Measurements from ENCODE around the gene YDJC.

YDJC gene

GRCh38 chr22:21673534-21674321, 43.9 kb upstream of the YDJC start:
- DNase-seq (ENCODE audit: low read depth), result no peak
- TF ChIP-seq CTCF (IDR thresholded peaks at IDR 0.05; ENCODE audit: low read depth, low read length) (no peak), MYC (IDR thresholded peaks at IDR 0.05; ENCODE audit: low read depth, low read length) (no peak), POLR2A (IDR thresholded peaks at IDR 0.05; ENCODE audit: extremely low read depth, insufficient read length) (no peak), MAX (IDR thresholded peaks at IDR 0.05; ENCODE audit: low read depth, low read length) (no peak)
- H3K4me3 ChIP-seq (ENCODE audit: low read depth, low read length), result no peak overlapping the region

- TF ChIP-seq MYC (IDR thresholded peaks at IDR 0.05; ENCODE audit: low read depth, low read length) (no peak), MAX (IDR thresholded peaks at IDR 0.05; ENCODE audit: low read depth, low read length) (no peak), CTCF (IDR thresholded peaks at IDR 0.05; ENCODE audit: low read depth, low read length) (no peak), POLR2A (IDR thresholded peaks at IDR 0.05; ENCODE audit: extremely low read depth, insufficient read length) (no peak)
- no peak overlapping the region for H3K4me3 ChIP-seq (ENCODE audit: low read depth, low read length)
- no peak for DNase-seq (ENCODE audit: low read depth)
These were observed 42.3 kb upstream of the YDJC start for GRCh38 chr22:21672107-21672629.

- no peak overlapping the region for H3K4me3 ChIP-seq (ENCODE audit: low read depth, low read length)
- no peak for DNase-seq (ENCODE audit: low read depth)
- TF ChIP-seq CTCF (IDR thresholded peaks at IDR 0.05; ENCODE audit: low read depth, low read length), result no peak
- TF ChIP-seq MYC (IDR thresholded peaks at IDR 0.05; ENCODE audit: low read depth, low read length), result no peak
- TF ChIP-seq POLR2A (IDR thresholded peaks at IDR 0.05; ENCODE audit: extremely low read depth, insufficient read length), result no peak
- no peak for TF ChIP-seq MAX (IDR thresholded peaks at IDR 0.05; ENCODE audit: low read depth, low read length)
These were observed 39.2 kb upstream of the YDJC start for GRCh38 chr22:21669026-21669425.

GRCh38 chr22:21666786-21667185, 37.0 kb upstream of the YDJC start:
- TF ChIP-seq POLR2A (IDR thresholded peaks at IDR 0.05; ENCODE audit: extremely low read depth, insufficient read length) (no peak), MAX (IDR thresholded peaks at IDR 0.05; ENCODE audit: low read depth, low read length) (no peak), CTCF (IDR thresholded peaks at IDR 0.05; ENCODE audit: low read depth, low read length) (no peak), MYC (IDR thresholded peaks at IDR 0.05; ENCODE audit: low read depth, low read length) (no peak)
- DNase-seq (ENCODE audit: low read depth), result no peak
- peak overlapping the region; percentile 91 for H3K4me3 ChIP-seq (ENCODE audit: low read depth, low read length)

- no peak for DNase-seq (ENCODE audit: low read depth)
- no peak for TF ChIP-seq MYC (IDR thresholded peaks at IDR 0.05; ENCODE audit: low read depth, low read length)
- TF ChIP-seq MAX (IDR thresholded peaks at IDR 0.05; ENCODE audit: low read depth, low read length), result no peak
- TF ChIP-seq CTCF (IDR thresholded peaks at IDR 0.05; ENCODE audit: low read depth, low read length), result no peak
- no peak for TF ChIP-seq POLR2A (IDR thresholded peaks at IDR 0.05; ENCODE audit: extremely low read depth, insufficient read length)
These were observed 35.4 kb upstream of the YDJC start for GRCh38 chr22:21665047-21665851.

More at GRCh38 chr22:21665047-21665851, 35.4 kb upstream of the YDJC start:
- peak overlapping the region; percentile 91 for H3K4me3 ChIP-seq (ENCODE audit: low read depth, low read length)
